Motor neuron (in vitro differentiated cells): ENCODE measurements around the gene PHYH. TPM values are rescaled to one million over a fixed set of nuclear protein-coding genes. Genes with fewer than 3 reads are reported as not detected.
"Not testable (repeated sequence)": the region's sequence is repeated elsewhere in the genome, so short reads cannot be mapped to it uniquely, and the experiment has no call there.

Source experiments
- ATAC-seq, 8 experiments: fragments of 200-7000 bp; cut with Tn5 transposase; replicated peaks in 6 of 8; 2 replicates each; pipeline ENCODE4 v1.8.0; 2021; ENCODE audit warnings: mild to moderate bottlenecking in 8 of 8, moderate library complexity in 8 of 8
- H3K27ac ChIP-seq, 2 donors: fragments of 250-450 bp; sonication (Bioruptor Pico); 2 replicates each; pipeline ENCODE4 v1.9.0; 2021; ENCODE audit warnings: antibody characterized with exemption in 2 of 2, mild to moderate bottlenecking in 2 of 2, moderate library complexity in 1 of 2
- H3K4me1 ChIP-seq, 2 donors: fragments of 250-450 bp; sonication (Bioruptor Pico); replicated peaks in 1 of 2; 2 replicates each; pipeline ENCODE4 v1.6.1; 2021; ENCODE audit warnings: antibody characterized with exemption in 2 of 2, mild to moderate bottlenecking in 2 of 2, moderate library complexity in 1 of 2
- H3K4me3 ChIP-seq, 5 donors: fragments of 250-450 bp; sonication (Bioruptor Pico); 2 replicates each; pipeline ENCODE4 v1.9.0; 2021; ENCODE audit warnings: antibody characterized with exemption in 5 of 5, mild to moderate bottlenecking in 5 of 5, moderate library complexity in 4 of 5
- WGBS, 10 experiments: fragments of 450-650 bp; shearing (Covaris generic); methylation state at CpG; one replicate each; pipeline ENCODE4 v1.0.0; 2022; 5-methylcytosine and 5-hydroxymethylcytosine counted together
- in situ Hi-C, 9 experiments: fragments of 400-800 bp; cut with MboI; loops; one replicate each; pipeline ENCODE4 v1.15.0; 2021; ENCODE audit warnings: low sequenced_read_pairs in 9 of 9, low pct_unique_long_range_greater_than_20kb in 2 of 9; ENCODE audit not compliant: unreplicated experiment in 9 of 9
- total RNA-seq, 8 experiments: library from RNA; unstranded; fragments of 300-600 nt; gene quantifications; 2 replicates each; pipeline versions ENCODE4 v1.2.3 to v1.2.4, GENCODE V29; 2022

PHYH gene
- total RNA-seq, 8 experiments from 2014 or later: 8.8 to 26.4 (median 19.3) TPM

DNA sequence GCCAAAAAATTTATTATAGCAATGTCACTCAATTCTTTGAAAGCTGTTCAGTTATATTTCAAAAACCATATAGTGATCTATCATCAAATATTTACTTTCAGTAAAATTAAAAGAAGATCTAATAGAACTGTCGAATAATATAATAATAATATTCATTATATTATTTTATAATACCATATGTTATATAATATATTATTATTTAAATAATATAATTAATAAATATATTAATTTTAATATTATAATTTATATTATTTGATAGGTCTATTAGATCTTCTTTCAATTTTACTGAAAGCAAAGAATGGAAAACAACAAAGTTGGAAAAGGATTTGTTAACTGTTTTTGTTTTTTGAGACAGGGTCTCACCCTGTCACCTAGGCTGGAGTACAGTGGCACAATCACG, 43.2 kb downstream of the PHYH start:
- ATAC-seq: no peak
- 27 to 86% (median 66%) methylated on average over 1 to 2 of the region's 2 CpGs; no CpG with 5 or more reads in 2 of the 10 experiments for WGBS, 10 experiments
- no peak overlapping the region for H3K27ac ChIP-seq
- no peak overlapping the region for H3K4me3 ChIP-seq
- H3K4me1 ChIP-seq: no peaks in the 10 kb centered on the region
- in situ Hi-C loops: no loop called here

- Histone ChIP-seq H3K4me3 (no peak overlapping the region), H3K27ac (no peak overlapping the region), H3K4me1 (no peaks in the 10 kb centered on the region)
- in situ Hi-C loops: no loop called here
- ATAC-seq: no peak
- 10 to 100% (median 65%) methylated on average over 1 to 4 of the region's 4 CpGs; no CpG with 5 or more reads in 2 of the 10 experiments for WGBS, 10 experiments
Observed at GRCh38 chr10:13253726-13254125, 46.1 kb downstream of the PHYH start.

GRCh38 chr10:13247784-13248183, 52.1 kb downstream of the PHYH start:
- Histone ChIP-seq H3K27ac (no peak overlapping the region), H3K4me3 (no peak overlapping the region), H3K4me1 (no peaks in the 10 kb centered on the region)
- ATAC-seq: no peak
- in situ Hi-C loops: no loop called here
- 40 to 100% (median 94%) methylated on average over 1 to 3 of the region's 4 CpGs; no CpG with 5 or more reads in 1 of the 10 experiments for WGBS, 10 experiments

DNA sequence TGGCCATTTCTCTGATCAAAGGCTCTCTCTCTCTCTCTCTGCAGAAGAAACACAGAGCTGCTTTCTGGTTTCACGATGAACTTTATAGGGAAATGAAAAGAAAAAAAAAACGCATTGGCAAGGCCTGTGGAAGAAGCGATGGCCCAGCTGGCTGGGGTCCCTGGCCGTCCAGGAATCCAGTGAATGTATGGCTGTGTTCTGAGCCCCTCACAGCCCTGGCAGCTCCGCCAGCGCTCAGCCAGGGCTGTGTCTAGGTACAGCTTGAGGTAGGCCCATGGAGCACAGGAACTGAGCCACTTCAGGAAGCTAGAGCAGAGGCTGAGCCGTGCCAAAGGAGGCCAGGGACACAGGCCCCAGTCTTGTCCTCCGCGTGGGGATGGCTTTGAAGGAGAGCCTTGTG, 52.6 kb downstream of the PHYH start:
- Histone ChIP-seq H3K4me3 (no peak overlapping the region), H3K4me1 (no peaks in the 10 kb centered on the region), H3K27ac (no peak overlapping the region)
- no peak for ATAC-seq
- 43 to 100% (median 81%) methylated on average over 2 to 8 of the region's 9 CpGs; no CpG with 5 or more reads in 5 of the 10 experiments for WGBS, 10 experiments
- in situ Hi-C loops: no loop called here

GRCh38 chr10:13242260-13242659, 57.6 kb downstream of the PHYH start:
- H3K4me3 ChIP-seq, in situ Hi-C loops, ATAC-seq, H3K4me1 ChIP-seq, H3K27ac ChIP-seq: not testable (repeated sequence)
- WGBS, 10 experiments: 73 to 100% (median 83%) methylated on average over 1 to 5 of the region's 5 CpGs; no CpG with 5 or more reads in 1 of the 10 experiments

DNA sequence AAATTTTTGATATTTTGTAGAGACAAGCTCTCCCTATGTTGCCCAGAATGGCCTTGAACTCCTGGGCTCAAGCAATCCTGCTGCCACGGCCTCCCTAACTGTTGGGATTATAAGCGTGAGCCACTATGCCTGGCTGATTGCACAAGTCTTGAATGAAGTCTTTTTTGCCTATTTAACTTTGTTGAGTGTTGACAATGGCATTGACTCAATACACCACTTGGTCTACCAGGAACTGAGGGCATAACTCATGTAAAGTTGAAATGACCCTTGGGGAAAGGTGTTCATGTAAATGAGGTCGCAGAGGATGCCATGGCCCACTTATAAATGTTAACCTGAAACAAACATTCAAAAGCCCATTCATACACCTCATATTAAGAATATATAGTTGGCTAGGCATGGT, 58.3 kb downstream of the PHYH start:
- H3K4me3 ChIP-seq: no peak overlapping the region
- H3K27ac ChIP-seq: no peak overlapping the region
- in situ Hi-C loops: no loop called here
- H3K4me1 ChIP-seq: no peaks in the 10 kb centered on the region
- WGBS, 10 experiments: 30 to 100% (median 40%) methylated on average over 1 to 2 of the region's 3 CpGs; no CpG with 5 or more reads in 5 of the 10 experiments
- no peak for ATAC-seq

GRCh38 chr10:13239923-13240322, 59.9 kb downstream of the PHYH start:
- no peak overlapping the region for H3K27ac ChIP-seq
- WGBS, 10 experiments: 80 to 100% (median 93%) methylated on average over 1 to 6 of the region's 7 CpGs; no CpG with 5 or more reads in 2 of the 10 experiments
- in situ Hi-C loops: no loop called here
- ATAC-seq: no peak
- H3K4me1 ChIP-seq: no peaks in the 10 kb centered on the region
- no peak overlapping the region for H3K4me3 ChIP-seq

DNA sequence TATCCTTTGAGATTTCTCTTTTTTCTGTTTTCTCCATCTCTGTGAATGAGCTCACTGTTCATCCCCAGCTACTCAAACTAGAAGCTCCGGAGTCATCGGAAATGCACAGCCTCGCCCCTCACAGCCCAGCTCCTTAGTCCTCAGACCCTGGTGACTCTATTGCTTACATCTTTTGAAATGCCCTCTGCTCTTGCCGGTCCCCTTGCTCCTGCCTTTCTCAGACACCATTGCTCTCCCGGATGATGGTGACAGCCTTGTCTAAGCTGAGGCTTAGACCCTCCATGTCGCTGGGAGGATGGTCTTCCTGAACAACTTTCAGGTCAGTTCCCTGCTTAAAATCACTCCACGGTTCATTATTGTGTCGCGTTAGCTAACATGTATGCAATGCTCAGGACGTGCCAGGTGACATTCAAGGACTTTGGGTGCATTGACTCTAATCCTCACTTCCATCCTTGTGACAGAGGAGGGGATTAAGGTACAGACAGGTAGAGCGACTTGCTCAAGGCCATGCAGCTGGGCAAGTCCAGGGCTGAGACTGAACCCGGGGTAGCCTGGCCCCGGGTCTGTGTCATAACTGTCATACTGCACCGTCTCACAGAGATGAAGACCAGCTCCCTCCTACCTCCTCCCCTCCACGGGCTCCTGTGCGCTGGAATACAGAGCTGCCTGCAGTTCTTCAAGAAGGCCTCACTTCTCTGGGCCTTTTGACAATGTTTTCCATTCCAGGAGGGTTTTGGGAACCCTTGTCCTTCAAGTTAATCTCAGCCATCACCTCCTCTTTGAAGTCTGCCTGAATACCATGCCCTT, 61.4 kb downstream of the PHYH start:
- 11 to 100% (median 88%) methylated on average over 1 to 10 of the region's 16 CpGs; no CpG with 5 or more reads in 2 of the 10 experiments for WGBS, 10 experiments
- H3K4me3 ChIP-seq: no peak overlapping the region
- in situ Hi-C loops: no loop called here
- no peaks in the 10 kb centered on the region for H3K4me1 ChIP-seq
- no peak overlapping the region for H3K27ac ChIP-seq
- ATAC-seq: no peak

- ATAC-seq: peak in 2 of 8 experiments; percentile 24 to 87
- 50 to 96% (median 69%) methylated on average over 2 to 6 of the region's 8 CpGs; no CpG with 5 or more reads in 2 of the 10 experiments for WGBS, 10 experiments
- Histone ChIP-seq H3K4me1 (no peaks in the 10 kb centered on the region), H3K27ac (no peak overlapping the region), H3K4me3 (no peak overlapping the region)
- in situ Hi-C loops: no loop called here
Observed at GRCh38 chr10:13236638-13237037, 63.2 kb downstream of the PHYH start.

- H3K27ac ChIP-seq, ATAC-seq, H3K4me3 ChIP-seq, in situ Hi-C loops, H3K4me1 ChIP-seq: not testable (repeated sequence)
- 36 to 95% (median 69%) methylated on average over 2 to 8 of the region's 13 CpGs; no CpG with 5 or more reads in 4 of the 10 experiments for WGBS, 10 experiments
Observed at GRCh38 chr10:13234736-13235135, 65.1 kb downstream of the PHYH start.

DNA sequence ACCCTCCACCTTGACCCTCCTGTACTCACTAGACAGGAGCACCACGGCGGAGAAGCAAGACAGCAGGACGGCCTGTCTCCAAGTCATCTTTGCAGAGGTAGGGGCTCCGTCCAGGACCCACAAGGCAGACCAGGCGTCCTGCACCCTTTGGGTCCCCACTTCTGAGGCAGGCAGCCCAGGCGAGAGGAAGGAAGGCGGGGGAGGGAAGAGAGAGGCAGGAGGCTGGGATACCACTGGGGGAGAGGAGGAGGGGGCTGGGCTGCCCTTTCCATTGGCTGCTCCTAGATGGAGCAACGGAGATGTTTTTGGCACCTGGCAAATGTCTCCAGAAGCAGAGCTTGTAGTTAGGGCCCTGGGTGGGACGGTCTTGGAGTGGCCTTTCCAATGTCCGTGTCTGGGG, 65.7 kb downstream of the PHYH start, which contains the start of gene UCMA:
Gene UCMA, minus strand, starts transcription at position 203 of the 400 bp plus-strand sequence. Its CDS starts 116 bp downstream, at position 87.
- in situ Hi-C loops: no loop called here
- ATAC-seq: no peak
- no peak within 1 kb of the TSS for H3K4me3 ChIP-seq
- H3K27ac ChIP-seq: no peak within 1 kb of the TSS
- WGBS, 10 experiments: 0 to 100% (median 80%) methylated on average over 1 to 4 of the region's 10 CpGs; no CpG with 5 or more reads in 5 of the 10 experiments
- H3K4me1 ChIP-seq: no peaks in the 10 kb centered on the region

- Histone ChIP-seq H3K27ac (no peak overlapping the region), H3K4me3 (no peak overlapping the region), H3K4me1 (no peaks in the 10 kb centered on the region)
- 0 to 100% (median 28%) methylated on average over 1 to 5 of the region's 14 CpGs; no CpG with 5 or more reads in 6 of the 10 experiments for WGBS, 10 experiments
- ATAC-seq: no peak
- in situ Hi-C loops: no loop called here
Observed at GRCh38 chr10:13233358-13233757, 66.5 kb downstream of the PHYH start.

GRCh38 chr10:13231808-13232207, 68.1 kb downstream of the PHYH start:
- Histone ChIP-seq H3K4me3 (no peak overlapping the region), H3K4me1 (no peaks in the 10 kb centered on the region), H3K27ac (no peak overlapping the region)
- in situ Hi-C loops: no loop called here
- ATAC-seq: peak in 1 of 8 experiments; percentile 33
- 39 to 100% (median 80%) methylated on average over 1 to 5 of the region's 6 CpGs; no CpG with 5 or more reads in 2 of the 10 experiments for WGBS, 10 experiments
